Superior temporal gyrus (tissue), 1 donor: Measurements from ENCODE around the gene RAB36.
A peak's percentile ranks its signal among the peaks of the same experiment; 100 is the strongest.

Source experiments
- DNase-seq: peaks from one replicate; pipeline ENCODE4 v3.0.0-alpha.2; 2016; ENCODE audit errors: extremely low spot score

The RAB36 gene

GRCh38 chr22:23108249-23109078, 36.8 kb upstream of the RAB36 start:
- no peak for DNase-seq

- DNase-seq, result no peak
Observed at GRCh38 chr22:23109079-23109347, 36.3 kb upstream of the RAB36 start.

GRCh38 chr22:23109441-23109978, 35.8 kb upstream of the RAB36 start:
- no peak for DNase-seq

- DNase-seq, result no peak
Observed at GRCh38 chr22:23110190-23110921, 34.9 kb upstream of the RAB36 start.

- DNase-seq, result no peak
Observed at GRCh38 chr22:23110922-23111527, 34.3 kb upstream of the RAB36 start.

- DNase-seq, result no peak
Observed at GRCh38 chr22:23112472-23113012, 32.7 kb upstream of the RAB36 start.

GRCh38 chr22:23113067-23113846, 32.0 kb upstream of the RAB36 start:
- DNase-seq, result peak; percentile 86

- peak; percentile 91 for DNase-seq
Observed at GRCh38 chr22:23113847-23114720, 31.2 kb upstream of the RAB36 start.

- DNase-seq, result no peak
Observed at GRCh38 chr22:23114721-23115020, 30.6 kb upstream of the RAB36 start.

GRCh38 chr22:23115369-23115768, 29.9 kb upstream of the RAB36 start:
- no peak for DNase-seq

GRCh38 chr22:23115825-23116494, 29.3 kb upstream of the RAB36 start:
- no peak for DNase-seq

GRCh38 chr22:23116506-23117263, 28.6 kb upstream of the RAB36 start:
- DNase-seq, result no peak

GRCh38 chr22:23117275-23117674, 28.0 kb upstream of the RAB36 start:
- no peak for DNase-seq

- DNase-seq, result no peak
Observed at GRCh38 chr22:23117891-23118646, 27.2 kb upstream of the RAB36 start.

- DNase-seq, result no peak
Observed at GRCh38 chr22:23118647-23119493, 26.4 kb upstream of the RAB36 start.

- DNase-seq, result no peak
Observed at GRCh38 chr22:23119494-23120414, 25.5 kb upstream of the RAB36 start.

GRCh38 chr22:23120415-23120899, 24.8 kb upstream of the RAB36 start:
- no peak for DNase-seq
